Measurements from ENCODE around the gene SET.

GRCh38 chr9:128715436-128715750 is 26.4 kb downstream of the SET start:
- no peak for TF ChIP-seq CTCF (conservative IDR thresholded peaks at IDR 0.05; ENCODE audit: low read depth, low read length)
- TF ChIP-seq EZH2 (IDR thresholded peaks at IDR 0.05; ENCODE audit: borderline replicate concordance, low read depth, low read length, poor library complexity, severe bottlenecking), result no peak

Measured in A673 (cell line).